NB4 (cell line): ENCODE measurements around the gene PPP1R9B.

Source experiments
- DNase-seq: peaks from one replicate; pipeline ENCODE4 v3.0.0; 2010; ENCODE audit warnings: low read depth
- H3K4me3 ChIP-seq: one replicate; pipeline ENCODE4 v1.5.1; 2011; ENCODE audit warnings: mild to moderate bottlenecking, low read depth, low read length, moderate library complexity
- CTCF ChIP-seq: IDR thresholded peaks from one replicate; pipeline ENCODE4 v1.5.1; 2012; ENCODE audit warnings: low read depth, low read length
- MAX ChIP-seq: IDR thresholded peaks from 2 replicates; pipeline ENCODE4 v1.6.1; 2011; ENCODE audit warnings: low read depth, low read length
- MYC ChIP-seq: IDR thresholded peaks from 2 replicates; pipeline ENCODE4 v1.6.1; 2011; ENCODE audit warnings: low read depth, low read length
- POLR2A ChIP-seq: IDR thresholded peaks from 2 replicates; pipeline ENCODE4 v1.6.1; 2011; ENCODE audit warnings: mild to moderate bottlenecking; ENCODE audit not compliant: insufficient read length; ENCODE audit errors: extremely low read depth

Gene PPP1R9B

GRCh38 chr17:50108556-50108955, 41.9 kb downstream of the PPP1R9B start:
- no peak overlapping the region for H3K4me3 ChIP-seq
- TF ChIP-seq CTCF (no peak), POLR2A (no peak), MYC (no peak), MAX (no peak)
- no peak for DNase-seq

- TF ChIP-seq MAX = no peak
- no peak for TF ChIP-seq CTCF
- no peak for TF ChIP-seq MYC
- no peak for TF ChIP-seq POLR2A
- DNase-seq = no peak
- H3K4me3 ChIP-seq = no peak overlapping the region
Measured at GRCh38 chr17:50107790-50108414, 42.6 kb downstream of the PPP1R9B start.

GRCh38 chr17:50106393-50107131, 43.9 kb downstream of the PPP1R9B start:
- TF ChIP-seq MAX = no peak
- H3K4me3 ChIP-seq = no peak overlapping the region
- DNase-seq = no peak

- TF ChIP-seq POLR2A (no peak), MAX (no peak), CTCF (no peak), MYC (no peak)
- no peak overlapping the region for H3K4me3 ChIP-seq
- DNase-seq = no peak
Measured at GRCh38 chr17:50105811-50106210, 44.7 kb downstream of the PPP1R9B start.

GRCh38 chr17:50103941-50104340, 46.5 kb downstream of the PPP1R9B start:
- H3K4me3 ChIP-seq = no peak overlapping the region
- no peak for DNase-seq
- no peak for TF ChIP-seq MAX
- TF ChIP-seq CTCF = no peak
- no peak for TF ChIP-seq POLR2A
- TF ChIP-seq MYC = no peak

- no peak overlapping the region for H3K4me3 ChIP-seq
- TF ChIP-seq MYC = no peak
- TF ChIP-seq MAX = no peak
- TF ChIP-seq CTCF = no peak
- no peak for TF ChIP-seq POLR2A
- DNase-seq = no peak
Measured at GRCh38 chr17:50103252-50103651, 47.2 kb downstream of the PPP1R9B start.
